ENCODE measurements around the gene STK10. TPM values are rescaled to one million over a fixed set of nuclear protein-coding genes. Genes with fewer than 3 reads are reported as not detected.

STK10 gene
- total RNA-seq, 1 experiment from 2014 or later, result 22.9 TPM

GRCh38 chr5:172115541-172115982, 72.5 kb downstream of the STK10 start:
- Histone ChIP-seq H3K27me3 (ENCODE audit: insufficient read depth, low read length) (no peaks in the 10 kb centered on the region), H3K9me2 (ENCODE audit: insufficient read depth) (no peaks in the 10 kb centered on the region), H3K4me3 (replicated peaks in 1 of 2; ENCODE audit: low read depth in 1 of 2, low read length in 2 of 2) (no peak overlapping the region), H3K36me3 (ENCODE audit: control insufficient read depth in 1 of 2, insufficient read depth in 2 of 2, low read length in 2 of 2) (peaks cover 2 to 4% of the 10 kb centered on the region in 2 experiments; a peak in 1 of 4 replicates), H3K4me2 (ENCODE audit: low read length) (no peak overlapping the region), H2AFZ (ENCODE audit: low read depth, low read length, poor library complexity, severe bottlenecking) (no peak overlapping the region), H3K4me1 (ENCODE audit: control insufficient read depth in 1 of 2, insufficient read depth in 2 of 2, low read length in 2 of 2) (peaks cover 0 to 7% of the 10 kb centered on the region in 2 experiments; a peak in 1 of 4 replicates), H3K9ac (ENCODE audit: low read length) (no peak overlapping the region), H3K27ac (ENCODE audit: low read depth, low read length) (no peak overlapping the region), H3K9me3 (ENCODE audit: control insufficient read depth in 1 of 2, insufficient read depth in 1 of 2, low read depth in 1 of 2, low read length in 2 of 2) (no peaks in the 10 kb centered on the region), H4K20me1 (ENCODE audit: insufficient read depth) (no peaks in the 10 kb centered on the region), H3K79me2 (ENCODE audit: insufficient read depth, low read length) (no peaks in the 10 kb centered on the region)
- no peak for ATAC-seq
- ChIA-PET POLR2A (no interaction called here), RAD21 (ENCODE audit: low non-redundant PET in 1 of 2, low total read pairs in 2 of 2, uncharacterized antibody in 2 of 2, unreplicated experiment in 2 of 2) (no interaction called here), CTCF (no interaction called here)
- no peak for DNase-seq (ENCODE audit: low read depth, low spot score)
- no peak for TF ChIP-seq SRF (IDR thresholded peaks at IDR 0.05; ENCODE audit: low read depth)
- BruUV-seq (replicated peaks), result TSS peak; percentile 37
- intact Hi-C loops (cut with micrococcal nuclease), result no loop called here

- Histone ChIP-seq H3K4me3 (replicated peaks in 1 of 2; ENCODE audit: low read depth in 1 of 2, low read length in 2 of 2) (no peak overlapping the region), H3K9me2 (ENCODE audit: insufficient read depth) (no peaks in the 10 kb centered on the region), H3K36me3 (ENCODE audit: control insufficient read depth in 1 of 2, insufficient read depth in 2 of 2, low read length in 2 of 2) (peaks cover 2 to 4% of the 10 kb centered on the region in 2 experiments; a peak in 1 of 4 replicates), H3K4me2 (ENCODE audit: low read length) (no peak overlapping the region), H4K20me1 (ENCODE audit: insufficient read depth) (no peaks in the 10 kb centered on the region), H3K4me1 (ENCODE audit: control insufficient read depth in 1 of 2, insufficient read depth in 2 of 2, low read length in 2 of 2) (peaks cover 0 to 7% of the 10 kb centered on the region in 2 experiments; a peak in 1 of 4 replicates), H3K27me3 (ENCODE audit: insufficient read depth, low read length) (no peaks in the 10 kb centered on the region), H3K9me3 (ENCODE audit: control insufficient read depth in 1 of 2, insufficient read depth in 1 of 2, low read depth in 1 of 2, low read length in 2 of 2) (no peaks in the 10 kb centered on the region), H3K79me2 (ENCODE audit: insufficient read depth, low read length) (no peaks in the 10 kb centered on the region), H2AFZ (ENCODE audit: low read depth, low read length, poor library complexity, severe bottlenecking) (no peak overlapping the region), H3K9ac (ENCODE audit: low read length) (no peak overlapping the region), H3K27ac (ENCODE audit: low read depth, low read length) (no peak overlapping the region)
- TF ChIP-seq ATF3 (IDR thresholded peaks at IDR 0.05), result no peak
- no peak for TF ChIP-seq ELF1 (IDR thresholded peaks at IDR 0.05; ENCODE audit: borderline replicate concordance, low read depth)
- no peak for TF ChIP-seq JUND (IDR thresholded peaks at IDR 0.05)
- intact Hi-C loops (cut with micrococcal nuclease), result no loop called here
- CTCF ChIA-PET, result no interaction called here
- BruUV-seq (replicated peaks), result no TSS peak
- POLR2A ChIA-PET, result no interaction called here
- RAD21 ChIA-PET (ENCODE audit: low non-redundant PET in 1 of 2, low total read pairs in 2 of 2, uncharacterized antibody in 2 of 2, unreplicated experiment in 2 of 2), result no interaction called here
- ATAC-seq (no peak; the same call in 1 of the 2 replicates), DNase-seq (ENCODE audit: low read depth, low spot score) (no peak)
These were observed 73.1 kb downstream of the STK10 start for GRCh38 chr5:172114875-172115422.
